ENCODE data around the gene CRISPLD2.

Gene CRISPLD2

GRCh38 chr16:84909476-84910085, 89.8 kb downstream of the CRISPLD2 start:
- DNase-seq = no peak

GRCh38 chr16:84911486-84912216, 91.9 kb downstream of the CRISPLD2 start:
- no peak for DNase-seq

- peak in 6 of 51 donors; percentile 11 to 33 (median 20) for DNase-seq
Observed at GRCh38 chr16:84913315-84913714, 93.5 kb downstream of the CRISPLD2 start.

GRCh38 chr16:84914273-84914672, 94.5 kb downstream of the CRISPLD2 start:
- DNase-seq = peak in 2 of 51 donors; percentile 10 to 28

- DNase-seq = no peak
Observed at GRCh38 chr16:84916178-84916577, 96.4 kb downstream of the CRISPLD2 start.

- DNase-seq = no peak
Observed at GRCh38 chr16:84916850-84917249, 97.1 kb downstream of the CRISPLD2 start.

GRCh38 chr16:84917492-84917891, 97.7 kb downstream of the CRISPLD2 start:
- DNase-seq = peak in 1 of 51 donors; percentile 51

GRCh38 chr16:84918006-84918909, 98.5 kb downstream of the CRISPLD2 start:
- DNase-seq = peak in 2 of 51 donors; percentile 51 to 61

- DNase-seq = no peak
Observed at GRCh38 chr16:84919269-84919668, 99.5 kb downstream of the CRISPLD2 start.

GRCh38 chr16:84919708-84920107, 99.9 kb downstream of the CRISPLD2 start:
- DNase-seq = no peak

GRCh38 chr16:84920333-84920732, 100.5 kb downstream of the CRISPLD2 start:
- DNase-seq = no peak

GRCh38 chr16:84922351-84923120, 102.8 kb downstream of the CRISPLD2 start:
- peak in 41 of 51 donors; percentile 9 to 84 (median 49) for DNase-seq

GRCh38 chr16:84924331-84925091, 104.7 kb downstream of the CRISPLD2 start:
- no peak for DNase-seq

GRCh38 chr16:84925092-84925772, 105.4 kb downstream of the CRISPLD2 start:
- peak in 30 of 51 donors; percentile 8 to 67 (median 22) for DNase-seq

GRCh38 chr16:84925773-84926372, 106.1 kb downstream of the CRISPLD2 start:
- DNase-seq = no peak

- no peak for DNase-seq
Observed at GRCh38 chr16:84926462-84926861, 106.7 kb downstream of the CRISPLD2 start.

- DNase-seq = no peak
Observed at GRCh38 chr16:84927621-84928591, 108.1 kb downstream of the CRISPLD2 start.
